ENCODE results near the gene SGK1.

DNA sequence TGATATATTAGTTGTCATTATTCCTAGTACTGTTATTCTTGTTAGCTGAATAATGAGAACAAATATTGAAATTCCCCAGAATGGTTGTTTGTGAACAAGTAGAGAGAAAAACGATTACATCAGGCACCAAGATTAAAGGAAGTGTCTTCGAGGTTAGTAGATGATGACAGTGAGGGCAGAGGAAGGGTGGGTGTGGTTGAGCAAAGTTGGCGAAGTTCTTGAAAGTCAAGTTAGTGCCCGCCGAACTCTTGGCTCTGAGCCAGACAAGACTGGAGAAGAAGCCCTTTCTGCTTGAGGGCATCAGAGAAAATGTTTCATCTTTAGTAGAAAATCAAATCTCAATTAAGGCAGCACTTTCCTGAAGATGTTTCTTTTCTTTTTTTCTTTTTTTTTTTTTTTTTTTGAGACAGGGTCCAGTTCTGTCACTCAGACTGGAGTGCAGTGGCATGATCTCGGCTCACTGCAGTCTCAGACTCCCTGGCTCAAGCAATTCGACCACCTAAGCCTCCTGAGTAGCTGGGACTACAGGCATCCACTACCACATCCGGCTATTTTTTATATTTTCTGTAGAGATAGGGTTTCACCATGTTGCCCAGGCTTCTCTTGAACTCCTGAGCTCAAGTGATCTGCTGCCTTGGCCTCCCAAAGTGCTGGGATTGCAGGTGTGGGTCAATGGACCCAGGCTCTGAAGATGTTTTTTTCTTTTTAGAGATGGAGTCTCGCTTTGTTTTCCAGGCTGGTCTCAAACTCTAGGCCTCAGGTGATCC lies 77.1 kb downstream of the SGK1 start:
- TF ChIP-seq, protein P1, sequence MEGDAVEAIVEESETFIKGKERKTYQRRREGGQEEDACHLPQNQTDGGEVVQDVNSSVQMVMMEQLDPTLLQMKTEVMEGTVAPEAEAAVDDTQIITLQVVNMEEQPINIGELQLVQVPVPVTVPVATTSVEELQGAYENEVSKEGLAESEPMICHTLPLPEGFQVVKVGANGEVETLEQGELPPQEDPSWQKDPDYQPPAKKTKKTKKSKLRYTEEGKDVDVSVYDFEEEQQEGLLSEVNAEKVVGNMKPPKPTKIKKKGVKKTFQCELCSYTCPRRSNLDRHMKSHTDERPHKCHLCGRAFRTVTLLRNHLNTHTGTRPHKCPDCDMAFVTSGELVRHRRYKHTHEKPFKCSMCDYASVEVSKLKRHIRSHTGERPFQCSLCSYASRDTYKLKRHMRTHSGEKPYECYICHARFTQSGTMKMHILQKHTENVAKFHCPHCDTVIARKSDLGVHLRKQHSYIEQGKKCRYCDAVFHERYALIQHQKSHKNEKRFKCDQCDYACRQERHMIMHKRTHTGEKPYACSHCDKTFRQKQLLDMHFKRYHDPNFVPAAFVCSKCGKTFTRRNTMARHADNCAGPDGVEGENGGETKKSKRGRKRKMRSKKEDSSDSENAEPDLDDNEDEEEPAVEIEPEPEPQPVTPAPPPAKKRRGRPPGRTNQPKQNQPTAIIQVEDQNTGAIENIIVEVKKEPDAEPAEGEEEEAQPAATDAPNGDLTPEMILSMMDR (conservative IDR thresholded peaks at IDR 0.05 in 1 of 2, IDR thresholded peaks at IDR 0.05 in 1 of 2; ENCODE audit: extremely low read depth in 1 of 2, insufficient read depth in 1 of 2, low read depth in 1 of 2, low read length in 2 of 2) = no peak
- TF ChIP-seq EZH2 (IDR thresholded peaks at IDR 0.05; ENCODE audit: borderline replicate concordance, low read length) = no peak

Data from mammary epithelial cell (primary cell).